HepG2 (cell line): ENCODE data around the gene ACP1. TPM values are rescaled to one million over a fixed set of nuclear protein-coding genes. Genes with fewer than 3 reads are reported as not detected.

Experiments used
- ELF3 ChIP-seq: IDR thresholded peaks from 2 replicates; pipeline ENCODE4 v1.6.1; 2016; ENCODE audit warnings: missing genetic modification reagents, missing compliant biosample characterization
- ESRRA ChIP-seq: sonication (generic); formaldehyde crosslinking; IDR thresholded peaks from 2 replicates; pipeline ENCODE4 v1.5.1; 2020; ENCODE audit warnings: mild to moderate bottlenecking, low read depth, missing genetic modification reagents
- FOXJ3 ChIP-seq: sonication (generic); formaldehyde crosslinking; IDR thresholded peaks from 2 replicates; pipeline ENCODE4 v1.4.0; 2020; ENCODE audit warnings: missing genetic modification reagents, mild to moderate bottlenecking, borderline replicate concordance
- IKZF1 ChIP-seq: fragments of 450-650 bp; IDR thresholded peaks from 2 replicates; pipeline ENCODE4 v1.7.1; 2016
- JDP2 ChIP-seq: sonication (generic); formaldehyde crosslinking; IDR thresholded peaks from 2 replicates; pipeline ENCODE4 v1.8.1; 2022; ENCODE audit warnings: missing genetic modification reagents, borderline replicate concordance
- KAT2B ChIP-seq: fragments of 150-350 bp; IDR thresholded peaks from 2 replicates; pipeline ENCODE4 v1.6.1; 2014; ENCODE audit warnings: low read depth, low read length, borderline replicate concordance
- MEIS2 ChIP-seq: sonication (generic); formaldehyde crosslinking; IDR thresholded peaks from 2 replicates; pipeline ENCODE4 v1.9.0; 2021; ENCODE audit warnings: mild to moderate bottlenecking, missing genetic modification reagents
- NCOR1 ChIP-seq: fragments of 200-600 bp; sonication (generic); IDR thresholded peaks from 2 replicates; pipeline ENCODE4 v1.7.0; 2017; ENCODE audit warnings: antibody characterized with exemption, low read length, borderline replicate concordance
- SMYD3 ChIP-seq: sonication (generic); formaldehyde crosslinking; IDR thresholded peaks from 2 replicates; pipeline ENCODE4 v1.8.1; 2023; ENCODE audit warnings: mild to moderate bottlenecking, missing genetic modification reagents
- SNAPC4 ChIP-seq: sonication (generic); formaldehyde crosslinking; IDR thresholded peaks from 2 replicates; pipeline ENCODE4 v1.4.0; 2020; ENCODE audit warnings: mild to moderate bottlenecking, missing genetic modification reagents
- SRSF1 ChIP-seq: fragments of 200-400 bp; formaldehyde crosslinking; optimal IDR thresholded peaks from 2 replicates; pipeline ENCODE3; 2017; ENCODE audit warnings: mild to moderate bottlenecking, low read depth, low read length, moderate library complexity
- TEAD2 ChIP-seq: sonication (generic); formaldehyde crosslinking; IDR thresholded peaks from 2 replicates; pipeline ENCODE4 v1.9.0; 2021; ENCODE audit warnings: missing genetic modification reagents
- THAP9 ChIP-seq: sonication (generic); formaldehyde crosslinking; IDR thresholded peaks from 2 replicates; pipeline ENCODE4; 2020; ENCODE audit warnings: missing genetic modification reagents, mild to moderate bottlenecking, borderline replicate concordance
- ZBED4 ChIP-seq: sonication (generic); formaldehyde crosslinking; IDR thresholded peaks from 2 replicates; pipeline ENCODE4 v1.4.0; 2020; ENCODE audit warnings: missing genetic modification reagents, borderline replicate concordance
- ZFP62 ChIP-seq: sonication (generic); formaldehyde crosslinking; IDR thresholded peaks from 2 replicates; pipeline ENCODE4 v1.4.0; 2020; ENCODE audit warnings: missing genetic modification reagents
- ZNF274 ChIP-seq: sonication (generic); formaldehyde crosslinking; IDR thresholded peaks from 2 replicates; pipeline ENCODE4 v1.5.1; 2020; ENCODE audit warnings: mild to moderate bottlenecking, missing genetic modification reagents
- ZNF441 ChIP-seq: sonication (generic); formaldehyde crosslinking; IDR thresholded peaks from 2 replicates; pipeline ENCODE4 v1.7.0; 2021; ENCODE audit warnings: missing genetic modification reagents, borderline replicate concordance
- ZNF790 ChIP-seq: sonication (generic); formaldehyde crosslinking; IDR thresholded peaks from 2 replicates; pipeline ENCODE4 v1.8.0; 2022; ENCODE audit warnings: missing genetic modification reagents, mild to moderate bottlenecking, borderline replicate concordance
- polyA plus RNA-seq, 8 experiments: library from polyadenylated mRNA; depleted of rRNA in 3 of 8; stranded (reverse) in 7 of 8; unstranded in 1 of 8; fragments of >200 nt; fragmentation: Illumina TruSeq in 4 of 8; extraction: Trizol in 4 of 8; gene quantifications; 2 replicates each; pipeline versions ENCODE4 v1.2.1 to v1.2.3, GENCODE V29; 2011 to 2016; ENCODE audit warnings: low read depth in 4 of 8, missing spikeins in 1 of 8, mixed read lengths in 1 of 8; ENCODE audit not compliant: insufficient read depth in 1 of 8
- total RNA-seq, 5 experiments: library from RNA; depleted of rRNA; stranded (reverse); fragments of >200 nt; fragmentation: Illumina TruSeq; extraction: Trizol; gene quantifications; 2 replicates each; pipeline ENCODE4 v1.2.3, GENCODE V29; 2016; ENCODE audit warnings: low read depth in 1 of 5

Gene ACP1
- total and polyA plus RNA-seq, 2 of the 13 experiments (the other 11 are each of a cell fraction or from before 2014, with no cell fraction given) = 246 to 348 TPM

- no peak for TF ChIP-seq TEAD2
- TF ChIP-seq MEIS2 (CRISPR knock-in tag) = peak; percentile 97
- no peak for TF ChIP-seq KAT2B
- peak; percentile 84 for TF ChIP-seq ESRRA (CRISPR knock-in tag)
- peak; percentile 100 for TF ChIP-seq FOXJ3 (CRISPR knock-in tag)
- TF ChIP-seq SMYD3 (CRISPR knock-in tag) = peak; percentile 98
- TF ChIP-seq ZFP62 (CRISPR knock-in tag) = no peak
- TF ChIP-seq ELF3 (CRISPR knock-in tag) = peak; percentile 99
- peak; percentile 62; the same call in 1 of the 2 replicates for TF ChIP-seq ZNF274 (CRISPR knock-in tag)
- TF ChIP-seq SRSF1 = no peak
- peak; percentile 94; the same call in 1 of the 2 replicates for TF ChIP-seq SNAPC4 (CRISPR knock-in tag)
- no peak; the same call in 1 of the 2 replicates for TF ChIP-seq ZNF790
- no peak for TF ChIP-seq IKZF1
- TF ChIP-seq THAP9 (CRISPR knock-in tag) = peak; percentile 53; the same call in 1 of the 2 replicates
- peak; percentile 68; the same call in 1 of the 2 replicates for TF ChIP-seq JDP2 (CRISPR knock-in tag)
- TF ChIP-seq ZNF441 (CRISPR knock-in tag) = peak; percentile 89
- peak; percentile 66; the same call in 1 of the 2 replicates for TF ChIP-seq ZBED4
- peak; percentile 98 for TF ChIP-seq NCOR1
Observed at GRCh38 chr2:260507-261161, 4.1 kb upstream of the ACP1 start (continued).
